GM19397 (cell line): Measurements from ENCODE around the gene TAS2R4.
"Not testable (repeated sequence)": the region's sequence is repeated elsewhere in the genome, so short reads cannot be mapped to it uniquely, and the experiment has no call there.

Source experiments
- ATAC-seq: cut with Tn5 transposase; IDR thresholded peaks from one replicate; pipeline ENCODE4 v1.9.1; 2021; ENCODE audit warnings: mild to moderate bottlenecking, moderate library complexity; ENCODE audit not compliant: unreplicated experiment

TAS2R4 gene

GRCh38 chr7:141776374-141776773 is at the start of gene TAS2R4:
TSS of gene TAS2R4 (plus strand) at chr7:141776674. CDS start at chr7:141778489, 1,815 bp downstream.
- no peak for ATAC-seq

- no peak for ATAC-seq
These were observed 47.5 kb upstream of the TAS2R4 start for GRCh38 chr7:141729020-141729419.

- no peak for ATAC-seq
These were observed 44.9 kb upstream of the TAS2R4 start for GRCh38 chr7:141731476-141732149.

GRCh38 chr7:141737118-141737835 is 39.2 kb upstream of the TAS2R4 start:
- ATAC-seq, result no peak

GRCh38 chr7:141737836-141738591 is 38.5 kb upstream of the TAS2R4 start, which contains the start of gene SSBP1:
TSS of gene SSBP1 (plus strand) at chr7:141738358. CDS start at chr7:141739167, 809 bp downstream.
- ATAC-seq, result peak; percentile 94

- ATAC-seq, result no peak
These were observed 37.9 kb upstream of the TAS2R4 start for GRCh38 chr7:141738592-141739013.

- ATAC-seq, result no peak
These were observed 37.2 kb upstream of the TAS2R4 start for GRCh38 chr7:141739250-141739649.

- no peak for ATAC-seq
These were observed 34.2 kb upstream of the TAS2R4 start for GRCh38 chr7:141742229-141742628.

GRCh38 chr7:141744131-141744530 is 32.3 kb upstream of the TAS2R4 start:
- ATAC-seq, result no peak

- no peak for ATAC-seq
These were observed 28.1 kb upstream of the TAS2R4 start for GRCh38 chr7:141748396-141748795.

GRCh38 chr7:141751904-141752303 is 24.6 kb upstream of the TAS2R4 start:
- not testable (repeated sequence) for ATAC-seq

GRCh38 chr7:141752634-141753033 is 23.8 kb upstream of the TAS2R4 start:
- ATAC-seq, result no peak

- ATAC-seq, result no peak
These were observed 21.5 kb upstream of the TAS2R4 start for GRCh38 chr7:141754939-141755338.

GRCh38 chr7:141763797-141764196 is 12.7 kb upstream of the TAS2R4 start, which contains the start of gene TAS2R3:
TSS of gene TAS2R3 (plus strand) at chr7:141764097. CDS start at chr7:141764159, 62 bp downstream.
- ATAC-seq, result no peak

GRCh38 chr7:141770083-141770583 is 6.3 kb upstream of the TAS2R4 start:
- ATAC-seq, result not testable (repeated sequence)

- peak; percentile 68 for ATAC-seq
These were observed 9.5 kb downstream of the TAS2R4 start for GRCh38 chr7:141785706-141786552.

GRCh38 chr7:141788296-141788695 is 11.8 kb downstream of the TAS2R4 start:
- ATAC-seq, result no peak

GRCh38 chr7:141789917-141790316 is 13.4 kb downstream of the TAS2R4 start, which contains the start of gene TAS2R5:
TSS of gene TAS2R5 (plus strand) at chr7:141790217. CDS start at chr7:141790362, 145 bp downstream.
- ATAC-seq, result no peak

- no peak for ATAC-seq
These were observed 16.1 kb downstream of the TAS2R4 start for GRCh38 chr7:141792526-141792925.

- ATAC-seq, result no peak
These were observed 43.6 kb downstream of the TAS2R4 start for GRCh38 chr7:141820067-141820466.
